HEK293T (cell line): Measurements from ENCODE around the gene ABI3BP.

Experiments used
- CTCF ChIA-PET: fragments of 350-600 bp; formaldehyde crosslinking; extraction: SDS; loops from one replicate; lab custom pipeline; 2021; ENCODE audit warnings: antibody characterized with exemption, inconsistent platforms; lab: Yijun Ruan, JAX
- POLR2A ChIA-PET: fragments of 350-600 bp; formaldehyde crosslinking; extraction: SDS; loops from one replicate; lab custom pipeline; 2020; ENCODE audit warnings: antibody characterized with exemption, inconsistent platforms; lab: Yijun Ruan, JAX
- DNase-seq: peaks from one replicate; pipeline ENCODE4 v3.0.0; 2012; ENCODE audit warnings: mixed read lengths; ENCODE audit errors: extremely low spot score
- ARNT ChIP-seq: fragments of 450-650 bp; IDR thresholded peaks from 2 replicates; pipeline ENCODE4 v1.6.1; 2017; ENCODE audit warnings: mild to moderate bottlenecking
- BHLHE40 ChIP-seq: fragments of 450-650 bp; IDR thresholded peaks from 2 replicates; pipeline ENCODE4 v1.6.1; 2016; ENCODE audit warnings: mild to moderate bottlenecking, moderate library complexity, borderline replicate concordance
- CTBP1 ChIP-seq: fragments of 450-650 bp; IDR thresholded peaks from 2 replicates; pipeline ENCODE4 v1.6.1; 2016; ENCODE audit warnings: borderline replicate concordance
- ELF4 ChIP-seq: fragments of 450-650 bp; IDR thresholded peaks from 2 replicates; pipeline ENCODE4 v1.6.1; 2017; ENCODE audit warnings: antibody characterized with exemption
- FOXA1 ChIP-seq: fragments of 450-650 bp; IDR thresholded peaks from 2 replicates; pipeline ENCODE4 v1.6.1; 2016; ENCODE audit warnings: mild to moderate bottlenecking
- FOXK2 ChIP-seq: fragments of 450-650 bp; IDR thresholded peaks from 2 replicates; pipeline ENCODE4 v1.6.1; 2016; ENCODE audit warnings: mild to moderate bottlenecking
- FOXM1 ChIP-seq: fragments of 450-650 bp; IDR thresholded peaks from 2 replicates; pipeline ENCODE4 v1.6.1; 2017; ENCODE audit warnings: mild to moderate bottlenecking, borderline replicate concordance
- HDGF ChIP-seq: fragments of 450-650 bp; IDR thresholded peaks from 2 replicates; pipeline ENCODE4 v1.6.1; 2017; ENCODE audit warnings: antibody characterized with exemption, borderline replicate concordance
- L3MBTL2 ChIP-seq: fragments of 450-650 bp; conservative IDR thresholded peaks from 2 replicates; pipeline ENCODE4 v1.6.1; 2016; ENCODE audit warnings: mild to moderate bottlenecking
- LEF1 ChIP-seq: fragments of 450-650 bp; IDR thresholded peaks from 2 replicates; pipeline ENCODE4 v1.6.1; 2017; ENCODE audit warnings: mild to moderate bottlenecking, borderline replicate concordance
- NFRKB ChIP-seq: fragments of 450-650 bp; IDR thresholded peaks from 2 replicates; pipeline ENCODE4 v1.6.1; 2016; ENCODE audit warnings: mild to moderate bottlenecking, moderate library complexity
- SP1 ChIP-seq: fragments of 450-650 bp; IDR thresholded peaks from 2 replicates; pipeline ENCODE4 v1.6.1; 2017
- SUZ12 ChIP-seq: fragments of 450-650 bp; IDR thresholded peaks from 2 replicates; pipeline ENCODE4 v1.6.1; 2016; ENCODE audit warnings: mild to moderate bottlenecking
- TARDBP ChIP-seq: fragments of 450-650 bp; IDR thresholded peaks from 2 replicates; pipeline ENCODE4 v1.6.1; 2016
- ZNF384 ChIP-seq: fragments of 450-650 bp; IDR thresholded peaks from 2 replicates; pipeline ENCODE4 v1.6.1; 2016
- TF ChIP-seq, protein P1 (sequence below): fragments of 450-650 bp; IDR thresholded peaks from 2 replicates; pipeline ENCODE4 v1.6.1; 2016

ABI3BP gene

DNA sequence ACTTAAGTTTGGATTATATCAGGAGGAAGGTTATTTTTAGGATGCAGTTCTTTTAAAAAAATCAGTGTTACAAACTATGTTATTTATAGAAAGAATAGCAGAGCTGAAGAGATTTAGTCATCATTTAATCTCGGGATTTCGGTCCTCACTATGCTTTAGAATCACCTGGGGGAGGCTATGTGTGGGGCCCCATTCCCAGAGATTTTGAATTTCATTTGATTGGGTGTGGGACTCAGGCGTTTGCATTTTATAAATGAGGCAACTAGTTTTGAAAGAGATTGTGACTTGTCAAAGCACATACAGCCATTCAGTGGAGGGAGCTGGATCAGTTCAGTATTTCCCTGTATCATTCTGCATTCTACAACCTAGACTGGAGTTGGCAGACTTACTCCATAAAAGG, 247.1 kb downstream of the ABI3BP start:
- no peak for TF ChIP-seq CTBP1
- TF ChIP-seq ARNT: no peak
- no peak for TF ChIP-seq FOXK2
- TF ChIP-seq FOXA1: no peak
- TF ChIP-seq BHLHE40: no peak
- no peak for TF ChIP-seq ZNF384
- TF ChIP-seq, protein P1, sequence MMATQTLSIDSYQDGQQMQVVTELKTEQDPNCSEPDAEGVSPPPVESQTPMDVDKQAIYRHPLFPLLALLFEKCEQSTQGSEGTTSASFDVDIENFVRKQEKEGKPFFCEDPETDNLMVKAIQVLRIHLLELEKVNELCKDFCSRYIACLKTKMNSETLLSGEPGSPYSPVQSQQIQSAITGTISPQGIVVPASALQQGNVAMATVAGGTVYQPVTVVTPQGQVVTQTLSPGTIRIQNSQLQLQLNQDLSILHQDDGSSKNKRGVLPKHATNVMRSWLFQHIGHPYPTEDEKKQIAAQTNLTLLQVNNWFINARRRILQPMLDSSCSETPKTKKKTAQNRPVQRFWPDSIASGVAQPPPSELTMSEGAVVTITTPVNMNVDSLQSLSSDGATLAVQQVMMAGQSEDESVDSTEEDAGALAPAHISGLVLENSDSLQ: no peak
- ChIA-PET CTCF (interaction anchor here (0.6 kb wide), 1 partner anchor 50 kb away, joined by 4 read pairs; no protein-coding TSS in a partner anchor), POLR2A (no interaction called here)
- no peak for DNase-seq

DNA sequence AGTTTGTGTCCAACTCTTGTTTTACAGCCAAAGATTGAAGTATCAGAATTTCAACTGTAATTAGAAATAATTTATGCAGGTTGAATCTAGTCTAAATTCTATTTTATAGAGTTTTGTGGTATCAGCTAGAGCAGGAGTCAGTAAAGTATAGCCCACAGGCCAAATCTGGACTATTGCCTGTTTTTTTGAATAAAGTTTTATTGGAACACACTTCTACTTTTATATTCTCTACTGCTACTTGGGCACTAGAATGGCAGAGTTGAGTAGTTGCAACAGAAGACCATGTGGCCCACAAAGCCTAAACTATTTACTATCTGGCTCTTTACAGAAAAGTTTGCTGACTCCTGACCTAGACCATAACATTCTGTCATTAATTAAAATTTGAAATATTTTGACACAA, 247.6 kb downstream of the ABI3BP start:
- ChIA-PET POLR2A (interaction anchor here (0.5 kb wide), 1 partner anchor 37 kb away, joined by 3 read pairs; the partner anchor contains the start of gene TFG), CTCF (interaction anchor here (0.6 kb wide), 1 partner anchor 51 kb away, joined by 4 read pairs; no protein-coding TSS in a partner anchor)
- TF ChIP-seq ZNF384 (no peak), LEF1 (no peak), FOXK2 (no peak), HDGF (no peak), TARDBP (no peak), L3MBTL2 (no peak), SUZ12 (no peak), CTBP1 (no peak), BHLHE40 (no peak)
- TF ChIP-seq, protein P1: no peak
- no peak for DNase-seq

DNA sequence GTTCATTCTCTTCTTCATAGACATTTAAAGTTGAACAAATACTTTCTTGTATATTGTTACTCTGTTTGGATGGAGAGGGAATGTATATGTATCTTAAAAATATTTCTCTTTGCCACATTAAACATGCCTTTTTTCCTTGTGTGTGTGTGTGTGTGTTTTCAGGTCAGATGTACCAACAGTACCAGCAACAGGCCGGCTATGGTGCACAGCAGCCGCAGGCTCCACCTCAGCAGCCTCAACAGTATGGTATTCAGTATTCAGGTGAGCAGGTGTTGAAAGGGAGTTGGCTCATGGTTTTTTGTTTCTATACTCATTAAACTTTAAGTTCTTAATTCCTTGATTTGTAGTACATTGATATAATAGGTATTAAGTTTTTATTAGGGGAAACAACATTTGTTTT, 248.6 kb downstream of the ABI3BP start:
- TF ChIP-seq ELF4 (no peak), L3MBTL2 (no peak), HDGF (no peak), CTBP1 (no peak), SUZ12 (no peak), NFRKB (no peak)
- CTCF ChIA-PET: no interaction called here
- POLR2A ChIA-PET: no interaction called here
- no peak for DNase-seq

DNA sequence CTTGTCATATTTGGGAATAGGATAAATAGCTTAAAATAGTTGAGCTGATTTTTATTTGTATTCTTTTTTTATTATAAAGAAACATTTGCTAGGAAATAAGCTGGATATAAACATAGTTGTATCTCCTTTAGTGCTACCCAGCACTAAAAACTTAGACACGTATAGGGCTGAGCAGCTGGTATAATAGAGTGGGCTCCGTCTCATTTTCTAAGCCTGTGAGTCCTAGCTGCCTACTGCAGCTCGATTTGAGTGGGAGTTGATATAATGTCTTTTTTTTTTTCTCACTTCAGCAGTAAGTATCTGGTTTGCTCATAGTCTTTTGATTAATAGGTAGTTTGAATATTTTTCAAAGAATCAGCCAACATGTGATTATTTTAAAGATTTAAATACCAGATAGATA, 249.7 kb downstream of the ABI3BP start:
- no peak for DNase-seq
- POLR2A ChIA-PET: no interaction called here
- CTCF ChIA-PET: interaction anchor here (0.7 kb wide), 1 partner anchor 284 kb away, joined by 4 read pairs; no protein-coding TSS in a partner anchor
- TF ChIP-seq LEF1: no peak
- no peak for TF ChIP-seq L3MBTL2
- TF ChIP-seq FOXM1: no peak
- no peak for TF ChIP-seq SP1
- TF ChIP-seq, protein P1: no peak
- TF ChIP-seq ARNT: no peak
- no peak for TF ChIP-seq HDGF
- no peak for TF ChIP-seq FOXK2
- TF ChIP-seq SUZ12: no peak
- no peak for TF ChIP-seq TARDBP
- TF ChIP-seq FOXA1: no peak
- TF ChIP-seq ELF4: no peak
- TF ChIP-seq CTBP1: no peak
- TF ChIP-seq BHLHE40: no peak
- no peak for TF ChIP-seq NFRKB
- no peak for TF ChIP-seq ZNF384

DNA sequence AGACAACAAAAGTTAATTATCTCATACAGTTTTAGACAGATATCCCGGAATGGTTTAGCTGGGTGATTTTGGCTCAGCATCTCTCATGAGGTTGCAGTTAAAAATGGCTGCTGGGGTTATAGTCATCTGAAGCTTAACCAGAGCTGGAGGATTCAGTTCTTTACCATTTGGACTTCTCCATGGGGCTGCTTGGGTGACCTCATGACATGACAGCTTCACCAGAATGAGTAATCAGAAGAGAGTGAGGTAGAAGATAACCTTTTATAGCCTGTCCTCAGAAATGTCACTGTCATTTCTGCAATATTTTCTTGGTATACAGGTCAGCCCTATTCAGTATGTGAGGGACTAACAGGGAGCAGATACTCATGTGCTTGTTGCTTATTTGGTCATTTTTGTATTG, 253.0 kb downstream of the ABI3BP start:
- TF ChIP-seq ARNT: no peak
- no peak for TF ChIP-seq L3MBTL2
- no peak for TF ChIP-seq NFRKB
- TF ChIP-seq ZNF384: no peak
- TF ChIP-seq CTBP1: no peak
- TF ChIP-seq, protein P1: no peak
- no peak for TF ChIP-seq LEF1
- no peak for TF ChIP-seq SP1
- TF ChIP-seq FOXM1: no peak
- no peak for TF ChIP-seq ELF4
- no peak for TF ChIP-seq HDGF
- TF ChIP-seq FOXA1: no peak
- no peak for TF ChIP-seq BHLHE40
- TF ChIP-seq SUZ12: no peak
- no peak for TF ChIP-seq FOXK2
- no peak for TF ChIP-seq TARDBP
- ChIA-PET CTCF (interaction anchor here (0.7 kb wide), 1 partner anchor 125 kb away, joined by 3 read pairs; no protein-coding TSS in a partner anchor), POLR2A (no interaction called here)
- DNase-seq: no peak

DNA sequence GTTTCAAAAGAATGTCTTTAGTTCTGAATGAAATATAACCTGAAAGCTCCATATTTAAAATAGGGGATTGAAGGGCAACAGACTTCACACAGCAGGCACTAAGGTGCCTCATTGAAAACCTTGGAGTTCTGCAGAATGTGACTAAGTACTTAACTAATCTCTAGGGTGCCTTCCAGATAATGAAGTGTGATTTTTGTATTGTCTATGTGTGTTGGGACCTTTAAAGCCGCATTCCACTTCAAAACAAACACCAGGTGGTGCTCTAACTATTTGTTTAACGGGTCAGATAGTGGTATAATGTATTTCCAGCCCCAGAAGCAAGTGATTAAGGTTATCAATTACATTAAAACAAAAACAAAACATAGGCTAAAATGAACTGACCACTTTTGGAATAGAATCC, 255.9 kb downstream of the ABI3BP start:
- TF ChIP-seq ELF4: no peak
- no peak for TF ChIP-seq SUZ12
- TF ChIP-seq HDGF: no peak
- no peak for TF ChIP-seq L3MBTL2
- TF ChIP-seq LEF1: no peak
- TF ChIP-seq FOXA1: no peak
- no peak for TF ChIP-seq CTBP1
- ChIA-PET POLR2A (no interaction called here), CTCF (no interaction called here)
- DNase-seq: peak; percentile 13
